ENCODE measurements around the gene METRNL. TPM values are rescaled to one million over a fixed set of nuclear protein-coding genes. Genes with fewer than 3 reads are reported as not detected.
"Not testable (repeated sequence)": the region's sequence is repeated elsewhere in the genome, so short reads cannot be mapped to it uniquely, and the experiment has no call there.

Gene METRNL, protein sequence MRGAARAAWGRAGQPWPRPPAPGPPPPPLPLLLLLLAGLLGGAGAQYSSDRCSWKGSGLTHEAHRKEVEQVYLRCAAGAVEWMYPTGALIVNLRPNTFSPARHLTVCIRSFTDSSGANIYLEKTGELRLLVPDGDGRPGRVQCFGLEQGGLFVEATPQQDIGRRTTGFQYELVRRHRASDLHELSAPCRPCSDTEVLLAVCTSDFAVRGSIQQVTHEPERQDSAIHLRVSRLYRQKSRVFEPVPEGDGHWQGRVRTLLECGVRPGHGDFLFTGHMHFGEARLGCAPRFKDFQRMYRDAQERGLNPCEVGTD
- 10 to 100 TPM; 11.1 to 28.3 (median 16.2) TPM for total RNA-seq
- polyA plus RNA-seq, result 10 to 100 TPM; 18.9 to 20.8 TPM

- H3K4me1 ChIP-seq, result peaks cover 0 to 12% (median 12%) of the 10 kb centered on the region in 3 donors
- 0 to 1% methylated on average over 6 to 69 of the region's 69 CpGs for WGBS, 2 donors
- FAIRE-seq, result no peak
Measured at GRCh38 chr17:83079352-83079747, at the start of gene METRNL. METRNL (plus strand) TSS chr17:83079609; CDS start chr17:83079816, 207 bp downstream.

GRCh38 chr17:83030432-83030831 is 49.0 kb upstream of the METRNL start:
- H3K27me3 ChIP-seq, result no peaks in the 10 kb centered on the region
- TF ChIP-seq, protein P1, sequence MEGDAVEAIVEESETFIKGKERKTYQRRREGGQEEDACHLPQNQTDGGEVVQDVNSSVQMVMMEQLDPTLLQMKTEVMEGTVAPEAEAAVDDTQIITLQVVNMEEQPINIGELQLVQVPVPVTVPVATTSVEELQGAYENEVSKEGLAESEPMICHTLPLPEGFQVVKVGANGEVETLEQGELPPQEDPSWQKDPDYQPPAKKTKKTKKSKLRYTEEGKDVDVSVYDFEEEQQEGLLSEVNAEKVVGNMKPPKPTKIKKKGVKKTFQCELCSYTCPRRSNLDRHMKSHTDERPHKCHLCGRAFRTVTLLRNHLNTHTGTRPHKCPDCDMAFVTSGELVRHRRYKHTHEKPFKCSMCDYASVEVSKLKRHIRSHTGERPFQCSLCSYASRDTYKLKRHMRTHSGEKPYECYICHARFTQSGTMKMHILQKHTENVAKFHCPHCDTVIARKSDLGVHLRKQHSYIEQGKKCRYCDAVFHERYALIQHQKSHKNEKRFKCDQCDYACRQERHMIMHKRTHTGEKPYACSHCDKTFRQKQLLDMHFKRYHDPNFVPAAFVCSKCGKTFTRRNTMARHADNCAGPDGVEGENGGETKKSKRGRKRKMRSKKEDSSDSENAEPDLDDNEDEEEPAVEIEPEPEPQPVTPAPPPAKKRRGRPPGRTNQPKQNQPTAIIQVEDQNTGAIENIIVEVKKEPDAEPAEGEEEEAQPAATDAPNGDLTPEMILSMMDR (IDR thresholded peaks at IDR 0.05), result no peak
- 90% methylated on average over 23 of the region's 23 CpGs for WGBS, 2 donors
- DNase-seq (peak in 1 of 6 donors; percentile 12), FAIRE-seq (no peak), ATAC-seq (no peak)
- intact Hi-C loops (cut with DNase I), result no loop called here
- H3K9me3 ChIP-seq, result no peaks in the 10 kb centered on the region
- no peaks in the 10 kb centered on the region for H3K4me1 ChIP-seq
- H3K36me3 ChIP-seq, result no peaks in the 10 kb centered on the region
- no peak overlapping the region for H3K27ac ChIP-seq
- no peak overlapping the region for H3K4me3 ChIP-seq

More at GRCh38 chr17:83079352-83079747, at the start of gene METRNL:
- H3K4me3 ChIP-seq, result peak within 1 kb of the TSS; percentile 66 to 86 (median 75)
- intact Hi-C loops (cut with DNase I), result loop anchor here in 1 of 3 donors (5.0 kb wide), 1 partner anchor 297 kb away; no protein-coding TSS in a partner anchor
- H3K36me3 ChIP-seq, result no peaks in the 10 kb centered on the region
- H3K27me3 ChIP-seq, result no peaks in the 10 kb centered on the region
- peak in 5 of 6 donors; percentile 66 to 93 (median 80) for DNase-seq
- peak; percentile 46 to 78 (median 64) for ATAC-seq
- no peaks in the 10 kb centered on the region for H3K9me3 ChIP-seq
- TF ChIP-seq, protein P1 (IDR thresholded peaks at IDR 0.05), result no peak
- H3K27ac ChIP-seq, result peak within 1 kb of the TSS; percentile 48 to 77 (median 62)

DNA sequence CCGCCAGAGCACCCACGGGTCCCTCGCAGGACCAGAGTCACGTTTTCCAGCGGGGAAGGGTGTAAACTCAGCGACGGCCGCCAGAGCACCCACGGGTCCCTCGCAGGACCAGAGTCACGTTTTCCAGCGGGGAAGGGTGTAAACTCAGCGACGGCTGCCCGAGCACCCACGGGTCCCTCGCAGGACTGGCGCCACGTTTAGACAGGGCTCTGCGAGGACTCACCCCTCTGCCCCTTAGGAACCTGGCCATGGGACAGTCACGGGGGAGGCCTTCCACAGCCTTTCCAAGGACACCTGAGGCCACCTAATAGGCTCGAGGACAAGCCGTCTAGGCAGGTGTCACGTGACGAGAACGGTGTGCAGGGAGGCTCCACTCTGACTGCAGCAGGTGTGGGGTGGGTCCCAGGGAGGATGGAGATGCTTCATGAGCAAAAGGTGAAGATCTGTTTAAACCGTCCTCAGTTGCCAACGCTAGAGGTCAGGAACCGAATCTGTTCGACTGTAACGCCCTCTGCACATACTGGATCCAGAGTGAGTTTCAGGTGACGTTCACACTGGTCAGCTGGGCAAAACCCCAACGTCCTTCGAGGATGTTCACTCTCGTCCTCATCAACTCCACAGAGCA is 48.0 kb upstream of the METRNL start:
- H3K27me3 ChIP-seq, result no peaks in the 10 kb centered on the region
- H3K27ac ChIP-seq, result no peak overlapping the region
- no peak overlapping the region for H3K4me3 ChIP-seq
- TF ChIP-seq, protein P1 (IDR thresholded peaks at IDR 0.05), result no peak
- ATAC-seq (no peak), DNase-seq (no peak), FAIRE-seq (no peak)
- no peaks in the 10 kb centered on the region for H3K4me1 ChIP-seq
- intact Hi-C loops (cut with DNase I), result no loop called here
- WGBS, 2 donors, result 89 to 93% methylated on average over 35 of the region's 35 CpGs
- H3K9me3 ChIP-seq, result no peaks in the 10 kb centered on the region
- H3K36me3 ChIP-seq, result no peaks in the 10 kb centered on the region

DNA sequence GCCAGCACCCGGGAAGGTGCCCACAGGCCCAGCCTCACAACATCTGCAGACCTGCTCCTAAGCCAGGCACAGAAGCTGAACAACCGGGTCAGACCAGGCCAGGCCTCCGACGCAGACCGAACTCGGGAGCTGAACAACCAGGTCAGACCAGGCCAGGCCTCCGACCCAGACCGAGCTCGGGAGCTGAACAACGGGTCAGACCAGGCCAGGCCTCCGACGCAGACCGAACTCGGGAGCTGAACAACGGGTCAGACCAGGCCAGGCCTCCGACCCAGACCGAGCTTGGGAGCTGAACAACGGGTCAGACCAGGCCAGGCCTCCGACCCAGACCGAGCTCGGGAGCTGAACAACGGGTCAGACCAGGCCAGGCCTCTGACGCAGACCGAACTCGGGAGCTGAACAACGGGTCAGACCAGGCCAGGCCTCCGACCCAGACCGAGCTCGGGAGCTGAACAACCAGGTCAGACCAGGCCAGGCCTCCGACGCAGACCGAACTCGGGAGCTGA is 47.4 kb upstream of the METRNL start:
- H3K9me3 ChIP-seq; FAIRE-seq; intact Hi-C loops (cut with DNase I); H3K27ac ChIP-seq; H3K4me3 ChIP-seq; ATAC-seq; DNase-seq; H3K27me3 ChIP-seq; H3K36me3 ChIP-seq; H3K4me1 ChIP-seq: not testable (repeated sequence)
- WGBS, 2 donors, result 86 to 92% methylated on average over 33 of the region's 33 CpGs

- Histone ChIP-seq H3K4me3 (no peak overlapping the region), H3K27me3 (no peaks in the 10 kb centered on the region), H3K36me3 (no peaks in the 10 kb centered on the region), H3K4me1 (no peaks in the 10 kb centered on the region), H3K27ac (no peak overlapping the region), H3K9me3 (no peaks in the 10 kb centered on the region)
- TF ChIP-seq, protein P1 (IDR thresholded peaks at IDR 0.05), result no peak
- DNase-seq, result no peak
- FAIRE-seq, result no peak
- intact Hi-C loops (cut with DNase I), result no loop called here
- no peak for ATAC-seq
- 94 to 96% methylated on average over 18 of the region's 18 CpGs for WGBS, 2 donors
Measured at GRCh38 chr17:83032781-83033180, 46.6 kb upstream of the METRNL start.

Measured in pancreas (tissue), 10 donors.